COLO829 (cell line): ENCODE measurements around the gene HSPA4.
A peak's percentile ranks its signal among the peaks of the same experiment; 100 is the strongest.
"Not testable (repeated sequence)": the region's sequence is repeated elsewhere in the genome, so short reads cannot be mapped to it uniquely, and the experiment has no call there.

Experiments
- DNase-seq: peaks from one replicate; pipeline ENCODE4 v3.0.0; 2012; ENCODE audit warnings: low spot score

Gene HSPA4

DNA sequence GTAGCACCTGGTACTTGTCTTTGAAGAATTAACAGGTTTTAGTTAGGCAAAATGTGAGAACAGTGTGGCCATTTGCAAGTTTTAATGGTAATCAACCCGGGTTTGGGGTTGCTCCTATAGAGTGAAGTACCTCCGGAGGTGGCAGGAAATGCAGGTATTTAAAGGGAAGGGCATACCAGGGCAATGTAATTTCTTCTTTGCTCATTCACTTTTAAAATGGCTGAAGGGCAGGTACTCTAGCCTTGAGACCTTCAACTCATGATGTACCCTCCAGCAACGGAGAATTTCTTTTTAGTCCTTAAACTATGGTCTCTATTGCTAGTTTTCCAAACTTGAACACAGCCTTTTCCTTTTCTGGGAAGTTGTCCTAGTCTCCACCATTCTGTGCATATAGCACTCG, 1.3 kb upstream of the HSPA4 start:
- no peak for DNase-seq

DNA sequence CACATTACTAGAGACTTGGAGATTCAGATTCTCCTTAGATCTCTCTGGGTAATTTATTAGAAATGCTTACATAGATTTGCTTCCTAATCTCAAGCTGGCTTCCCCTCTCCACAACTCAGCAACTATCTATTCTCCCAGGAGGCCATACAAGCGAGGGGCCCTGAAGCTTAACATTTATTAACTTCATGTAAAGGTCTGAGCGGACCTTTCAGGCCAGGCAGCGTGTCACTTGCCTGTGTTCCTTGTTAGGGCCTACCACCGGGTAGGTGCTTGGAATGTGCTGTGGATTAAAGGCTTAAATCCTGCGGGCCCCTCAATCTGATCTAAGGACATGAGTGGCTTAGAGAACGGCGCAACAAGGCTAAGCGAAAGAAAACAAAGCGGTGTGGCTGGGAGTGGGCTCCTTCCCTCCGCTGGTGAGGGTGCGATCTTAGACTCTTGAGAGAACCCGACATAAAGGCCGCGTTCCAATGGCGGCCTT, 712 bp upstream of the HSPA4 start:
- no peak for DNase-seq

DNA sequence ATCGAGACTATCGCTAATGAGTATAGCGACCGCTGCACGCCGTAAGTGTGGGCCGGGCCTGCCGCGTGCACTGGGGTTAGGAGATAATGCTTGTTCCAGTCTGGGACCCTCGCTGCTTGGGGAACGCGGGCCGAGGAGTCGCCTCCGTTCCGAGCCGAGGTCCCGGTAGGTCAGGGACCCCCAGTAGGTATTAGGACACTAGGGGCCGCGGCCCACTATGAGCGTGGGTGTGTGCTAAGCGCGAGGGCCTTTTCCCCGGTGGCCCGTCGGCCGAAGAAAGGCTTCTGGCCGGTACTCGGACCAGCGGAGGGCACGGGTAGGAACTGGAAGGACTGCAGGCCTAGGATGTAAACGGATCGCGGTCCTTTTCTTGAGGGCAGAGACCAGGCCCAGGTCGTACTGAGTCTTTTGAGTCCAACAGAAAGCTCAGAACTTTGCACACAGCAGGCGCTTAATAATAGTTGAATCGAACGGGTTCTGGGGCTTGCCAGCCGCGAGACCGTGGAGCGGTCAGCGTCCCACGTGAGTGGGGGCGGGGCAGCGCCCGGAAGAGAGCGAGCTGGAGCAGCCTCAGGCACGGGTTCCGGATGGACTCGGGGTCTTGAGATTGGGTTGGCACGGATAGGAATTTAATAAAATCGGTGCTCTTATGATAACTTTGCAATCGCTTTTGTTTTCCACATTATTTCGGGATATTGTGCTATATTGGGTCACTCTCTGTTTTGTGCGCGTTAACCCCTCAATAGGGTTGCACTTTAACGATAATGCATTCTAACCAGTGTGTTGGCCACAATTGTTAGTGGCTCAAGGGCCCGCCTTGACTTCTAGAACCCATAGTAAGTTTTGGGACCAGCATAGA, 733 bp downstream of the HSPA4 start:
- DNase-seq: peak; percentile 30

GRCh38 chr5:133053448-133053847, 1.6 kb downstream of the HSPA4 start:
- no peak for DNase-seq

- no peak for DNase-seq
Measured at GRCh38 chr5:133054697-133055471, 3.1 kb downstream of the HSPA4 start.

DNA sequence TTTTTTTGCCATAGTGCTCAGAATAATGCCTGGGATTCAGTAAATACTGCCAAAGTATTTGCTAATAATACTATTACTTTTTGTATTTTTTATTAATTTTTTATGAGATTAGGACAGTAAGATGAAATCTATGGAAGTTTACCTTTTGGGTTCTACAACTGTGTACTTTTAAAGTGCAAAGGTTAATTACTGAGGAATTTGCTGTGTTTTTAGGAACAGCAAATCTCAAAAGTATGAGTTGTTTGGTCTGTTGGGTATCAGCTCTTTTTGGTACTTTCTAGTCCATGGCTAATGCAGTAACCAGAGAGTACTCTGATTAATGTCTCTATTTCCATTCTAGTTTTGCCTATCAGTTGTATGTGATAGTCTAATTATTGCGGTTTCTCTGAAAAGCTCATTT, 5.1 kb downstream of the HSPA4 start:
- no peak for DNase-seq

DNA sequence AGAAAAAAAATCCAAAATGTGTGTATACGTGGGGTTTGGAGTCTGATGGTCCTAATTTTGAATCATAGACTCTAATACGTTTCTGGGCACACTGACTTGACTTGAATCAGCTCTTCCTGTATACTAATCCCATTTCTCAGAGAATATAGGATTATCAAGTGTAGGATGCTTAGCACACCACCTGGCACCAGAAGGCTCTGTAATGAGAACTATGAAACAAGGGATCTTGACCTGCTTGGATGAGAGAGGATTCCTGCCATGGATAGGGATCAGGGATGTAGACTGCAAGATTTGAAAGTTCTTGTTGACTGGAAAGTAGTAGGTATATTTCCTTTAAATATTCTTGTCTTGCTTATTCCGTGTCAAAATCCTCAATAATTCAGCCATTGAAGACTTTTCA, 7.8 kb downstream of the HSPA4 start:
- DNase-seq: no peak

- no peak for DNase-seq
Measured at GRCh38 chr5:133062276-133062675, 10.5 kb downstream of the HSPA4 start.

- no peak for DNase-seq
Measured at GRCh38 chr5:133063965-133064364, 12.2 kb downstream of the HSPA4 start.

DNA sequence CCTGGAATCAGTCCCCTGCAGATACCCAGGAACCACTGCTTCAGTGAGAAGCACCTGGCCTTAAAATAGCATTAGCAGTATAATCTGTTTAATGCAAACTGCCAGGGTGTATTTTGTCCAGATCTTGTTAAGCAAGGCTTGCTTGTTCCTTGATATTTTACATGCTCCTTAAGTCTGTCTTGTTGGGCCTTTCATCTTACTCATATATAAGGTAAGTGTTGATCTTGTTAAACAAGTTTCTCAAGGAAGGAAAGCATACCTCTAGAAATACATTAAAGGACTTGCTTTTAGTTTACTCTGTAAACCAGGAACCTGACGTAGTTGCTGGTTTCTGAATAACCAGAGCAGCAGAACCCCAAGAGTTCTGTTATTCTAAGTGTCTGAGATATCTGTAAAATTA, 13.7 kb downstream of the HSPA4 start:
- no peak for DNase-seq

GRCh38 chr5:133066045-133066444, 14.2 kb downstream of the HSPA4 start:
- DNase-seq: no peak

DNA sequence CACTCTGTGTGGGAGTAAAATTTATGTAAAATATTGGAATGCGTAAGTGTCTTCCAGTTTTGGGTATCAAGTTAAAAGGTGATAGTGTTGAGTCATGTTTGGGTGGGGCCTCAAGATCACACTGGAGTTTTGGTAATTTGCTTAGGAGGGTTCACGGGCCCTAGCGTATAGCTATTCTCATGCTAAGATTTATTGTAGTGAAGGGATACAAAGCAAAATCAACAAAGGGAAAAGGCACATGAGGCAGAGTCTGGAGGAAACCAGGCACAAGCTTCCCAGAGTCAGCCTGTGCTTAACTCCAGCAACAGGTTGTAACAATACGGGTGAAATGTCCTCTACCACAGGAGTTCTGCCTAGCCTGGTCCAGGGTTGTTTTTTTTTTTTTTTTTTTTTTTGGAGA, 20.2 kb downstream of the HSPA4 start:
- no peak for DNase-seq

- no peak for DNase-seq
Measured at GRCh38 chr5:133075572-133076536, 24.0 kb downstream of the HSPA4 start.

DNA sequence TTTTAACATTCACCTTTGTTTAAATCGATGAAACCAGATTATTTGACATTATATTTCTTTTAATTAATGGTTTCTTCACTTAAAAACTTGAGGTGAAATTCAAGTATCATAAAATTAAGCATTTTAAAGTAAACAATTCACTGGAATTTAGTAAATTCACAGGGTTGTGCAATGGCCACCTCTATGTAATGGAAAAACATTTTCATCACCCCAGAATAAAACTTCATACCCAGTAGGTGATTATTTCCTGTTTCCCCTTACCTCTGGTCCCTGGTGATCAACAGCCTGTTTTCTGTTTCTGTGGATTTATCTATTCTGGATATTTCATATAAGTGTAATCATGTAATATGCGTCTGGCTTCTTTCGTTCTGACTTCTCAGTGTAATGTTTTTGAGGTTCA, 27.2 kb downstream of the HSPA4 start:
- no peak for DNase-seq

- DNase-seq: no peak
Measured at GRCh38 chr5:133081036-133081435, 29.2 kb downstream of the HSPA4 start.

- no peak for DNase-seq
Measured at GRCh38 chr5:133081703-133082102, 29.9 kb downstream of the HSPA4 start.

GRCh38 chr5:133082128-133082527, 30.3 kb downstream of the HSPA4 start:
- no peak for DNase-seq

DNA sequence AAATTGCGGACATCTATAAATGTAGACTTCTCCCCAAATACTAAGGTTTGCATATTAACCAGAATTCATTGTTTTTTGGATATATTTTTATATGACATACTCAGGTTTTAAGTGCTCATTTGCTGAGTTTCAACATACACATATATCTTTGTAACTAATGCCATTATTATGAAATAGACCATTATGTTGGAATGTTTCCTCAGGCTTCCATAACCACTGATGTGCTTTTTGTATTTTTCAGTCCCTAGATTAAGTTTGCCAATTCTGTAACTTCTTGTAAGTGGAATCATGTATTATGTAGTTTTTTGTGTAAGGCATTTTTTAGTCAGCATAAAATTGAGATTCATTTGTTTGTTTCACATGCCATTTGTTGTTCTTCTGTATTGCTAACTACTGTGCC, 32.1 kb downstream of the HSPA4 start:
- no peak for DNase-seq

DNA sequence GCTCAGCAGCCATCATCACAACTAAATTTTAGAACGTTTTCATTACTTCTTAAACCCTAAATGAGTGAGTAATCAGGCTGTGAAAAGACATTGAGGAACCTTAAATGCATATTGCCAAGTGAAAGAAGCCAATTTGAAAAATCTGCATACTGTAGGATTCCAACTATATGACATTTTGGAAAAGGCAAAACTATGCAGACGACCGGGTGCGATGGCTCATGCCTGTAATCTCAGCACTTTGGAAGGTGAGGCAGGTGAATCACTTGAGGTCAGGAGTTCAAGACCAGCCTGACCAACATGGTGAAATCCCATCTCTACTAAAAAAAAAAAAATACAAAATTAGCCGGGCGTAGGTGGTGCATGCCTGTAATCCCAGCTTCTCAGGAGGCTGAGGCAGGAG, 33.4 kb downstream of the HSPA4 start:
- not testable (repeated sequence) for DNase-seq

GRCh38 chr5:133086366-133086875, 34.6 kb downstream of the HSPA4 start:
- DNase-seq: no peak

GRCh38 chr5:133088064-133088463, 36.3 kb downstream of the HSPA4 start:
- no peak for DNase-seq

GRCh38 chr5:133091034-133091433, 39.2 kb downstream of the HSPA4 start:
- no peak for DNase-seq
